NCI-H748 treated with DMSO at 0.1 percent for 48 hours (cell line): ENCODE results near the gene NYNRIN.
"Not testable (repeated sequence)": the region's sequence is repeated elsewhere in the genome, so short reads cannot be mapped to it uniquely, and the experiment has no call there.

Experiments
- DNase-seq: peaks from one replicate; lab custom pipeline; 2025; lab: John Stamatoyannopoulos, UW

Gene NYNRIN

DNA sequence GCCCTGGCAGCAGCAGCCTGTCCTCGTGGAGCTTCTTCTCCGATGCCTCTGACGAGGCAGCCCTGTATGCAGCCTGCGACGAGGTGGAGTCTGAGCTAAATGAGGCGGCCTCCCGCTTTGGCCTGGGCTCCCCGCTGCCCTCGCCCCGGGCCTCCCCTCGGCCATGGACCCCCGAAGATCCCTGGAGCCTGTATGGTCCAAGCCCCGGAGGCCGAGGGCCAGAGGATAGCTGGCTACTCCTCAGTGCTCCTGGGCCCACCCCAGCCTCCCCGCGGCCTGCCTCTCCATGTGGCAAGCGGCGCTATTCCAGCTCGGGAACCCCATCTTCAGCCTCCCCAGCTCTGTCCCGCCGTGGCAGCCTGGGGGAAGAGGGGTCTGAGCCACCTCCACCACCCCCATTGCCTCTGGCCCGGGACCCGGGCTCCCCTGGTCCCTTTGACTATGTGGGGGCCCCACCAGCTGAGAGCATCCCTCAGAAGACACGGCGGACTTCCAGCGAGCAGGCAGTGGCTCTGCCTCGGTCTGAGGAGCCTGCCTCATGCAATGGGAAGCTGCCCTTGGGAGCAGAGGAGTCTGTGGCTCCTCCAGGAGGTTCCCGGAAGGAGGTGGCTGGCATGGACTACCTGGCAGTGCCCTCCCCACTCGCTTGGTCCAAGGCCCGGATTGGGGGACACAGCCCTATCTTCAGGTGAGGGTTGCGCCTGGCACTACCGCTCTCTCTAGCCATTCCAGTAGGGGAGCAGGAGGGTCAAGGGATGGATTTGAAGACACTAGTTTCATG, 28.7 kb upstream of the NYNRIN start:
- no peak for DNase-seq

DNA sequence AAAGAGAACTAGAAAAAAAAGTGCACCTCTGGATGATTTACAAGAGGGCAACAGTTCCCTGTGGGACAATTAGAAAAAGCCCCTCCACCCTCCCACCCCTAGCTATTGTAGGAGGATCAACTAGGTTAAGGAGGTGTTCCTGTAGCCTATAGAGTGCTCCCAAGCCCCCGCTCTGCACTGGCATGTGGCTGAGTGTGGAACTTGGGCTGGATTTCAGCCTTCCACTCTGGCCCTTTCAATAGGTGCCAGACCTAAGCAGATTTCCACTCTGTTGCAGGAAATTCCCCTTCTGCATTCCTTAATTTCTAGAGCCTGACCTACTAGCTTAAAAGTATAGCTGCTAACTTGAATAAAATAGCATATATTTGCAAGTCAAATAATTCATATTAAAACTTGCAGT, 28.1 kb upstream of the NYNRIN start:
- no peak for DNase-seq

DNA sequence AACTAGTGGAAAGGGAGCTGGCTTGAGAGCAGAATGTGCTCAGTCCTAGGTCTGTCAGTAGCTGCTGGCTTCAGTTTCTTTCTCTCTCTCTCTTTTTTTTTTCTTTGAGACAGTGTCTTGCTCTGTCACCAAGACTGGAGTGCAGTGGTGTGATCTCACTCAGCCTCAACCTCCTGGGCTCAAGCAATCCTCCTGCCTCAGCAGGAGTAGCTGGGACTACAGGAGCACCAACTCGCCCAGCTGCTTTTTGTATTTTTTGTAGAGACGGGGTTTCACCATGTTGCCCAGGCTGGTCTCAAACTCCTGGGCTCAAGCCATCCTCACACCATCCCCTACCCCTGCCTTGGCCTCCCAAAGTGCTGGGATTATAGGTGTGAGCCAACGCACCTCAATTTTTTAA, 27.2 kb upstream of the NYNRIN start:
- DNase-seq, result not testable (repeated sequence)

DNA sequence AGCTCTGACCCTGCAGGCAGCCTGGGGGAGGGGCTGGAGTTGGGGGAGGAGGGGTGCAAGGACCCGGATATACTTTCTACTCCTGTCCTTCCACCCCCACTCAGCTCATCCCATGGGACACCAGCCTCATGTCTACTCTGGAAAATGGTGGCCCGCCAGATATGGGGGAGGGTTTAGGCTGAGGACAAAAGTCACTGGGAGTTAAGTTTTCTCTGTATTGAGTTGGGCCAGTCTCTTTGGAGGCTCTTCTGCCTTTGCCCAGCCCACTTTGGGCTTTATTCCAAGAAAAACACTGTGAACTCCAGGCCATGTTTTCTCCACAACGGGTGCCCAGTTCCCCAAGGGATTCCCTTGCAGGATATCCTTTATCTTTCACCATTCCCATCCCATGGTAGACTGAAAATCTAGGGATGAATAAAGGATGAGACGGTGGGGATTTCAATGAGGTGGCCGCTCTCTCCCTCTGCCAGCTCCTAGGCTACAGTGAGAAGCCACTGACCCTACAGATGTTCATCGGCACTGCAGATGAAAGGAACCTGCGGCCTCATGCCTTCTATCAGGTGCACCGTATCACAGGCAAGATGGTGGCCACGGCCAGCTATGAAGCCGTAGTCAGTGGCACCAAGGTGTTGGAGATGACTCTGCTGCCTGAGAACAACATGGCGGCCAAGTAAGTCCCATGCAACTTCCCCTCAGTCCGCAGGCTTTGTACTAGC, 25.9 kb upstream of the NYNRIN start:
- DNase-seq, result no peak

GRCh38 chr14:24376448-24377070, 22.2 kb upstream of the NYNRIN start:
- no peak for DNase-seq

GRCh38 chr14:24377126-24377525, 21.7 kb upstream of the NYNRIN start:
- DNase-seq, result no peak

DNA sequence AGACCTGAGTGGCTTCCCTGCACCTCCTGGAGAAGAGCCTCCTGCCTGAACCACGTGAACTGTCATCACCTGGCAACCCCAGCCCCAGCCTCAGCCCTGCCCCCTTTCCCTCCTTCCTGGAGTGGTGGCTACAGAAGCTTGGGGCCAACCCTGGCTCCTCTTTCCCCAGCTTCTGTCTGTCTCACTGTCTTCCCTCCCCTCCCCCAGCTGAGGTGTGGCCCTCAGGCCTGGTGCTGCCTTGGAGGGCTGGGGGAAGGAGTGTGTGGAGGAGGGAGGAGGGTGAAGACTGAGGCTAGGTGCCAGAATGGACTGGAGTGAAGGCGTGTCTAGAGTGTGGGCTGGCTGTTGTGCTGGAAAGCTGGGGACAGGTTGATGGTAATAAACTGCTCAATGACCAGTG, 21.1 kb upstream of the NYNRIN start:
- no peak for DNase-seq

GRCh38 chr14:24378327-24378726, 20.5 kb upstream of the NYNRIN start:
- no peak for DNase-seq

- no peak for DNase-seq
Measured at GRCh38 chr14:24378981-24379906, 19.6 kb upstream of the NYNRIN start.

DNA sequence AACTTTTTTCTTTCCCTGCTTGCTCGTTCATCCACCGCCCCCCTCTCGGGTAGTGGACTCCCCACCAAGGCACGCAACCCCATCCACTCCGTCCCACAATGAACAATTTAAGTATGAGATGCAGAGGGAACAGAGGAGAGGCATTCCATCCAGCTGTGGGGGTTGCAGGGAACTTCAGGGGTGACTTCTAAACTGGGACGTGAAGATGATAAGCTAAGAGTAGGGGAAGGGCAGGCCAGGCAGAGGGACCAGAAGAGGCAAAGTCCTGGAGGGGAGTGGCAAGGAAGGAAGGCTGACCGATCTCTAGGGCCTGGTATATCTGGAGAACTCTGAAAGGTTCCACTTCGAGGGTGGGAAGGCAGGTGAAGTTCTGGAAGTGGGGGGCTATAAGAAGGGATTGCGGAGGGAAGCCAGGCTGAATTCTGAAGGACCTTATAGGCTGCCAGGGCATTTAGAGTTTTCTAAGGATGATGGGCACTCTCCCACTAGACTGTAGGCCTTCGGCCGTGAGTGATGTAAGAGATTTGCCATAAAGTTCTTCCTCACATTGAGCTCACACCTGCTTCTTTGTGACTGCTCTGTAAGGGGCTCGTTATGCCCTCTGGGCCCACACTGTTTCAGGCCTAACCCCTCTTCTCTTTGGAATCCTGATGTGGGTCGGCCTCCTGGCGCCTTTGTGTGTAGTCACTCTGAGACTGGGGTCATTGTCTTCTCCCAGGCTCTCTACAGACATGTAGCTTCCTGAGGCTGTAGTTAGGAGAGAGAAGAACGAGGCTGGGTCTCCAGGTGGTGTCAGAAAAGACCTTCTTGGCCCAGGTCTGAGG, 18.7 kb upstream of the NYNRIN start:
- no peak for DNase-seq

GRCh38 chr14:24381363-24382063, 17.3 kb upstream of the NYNRIN start:
- DNase-seq, result no peak

- no peak for DNase-seq
Measured at GRCh38 chr14:24382064-24382371, 16.8 kb upstream of the NYNRIN start.

DNA sequence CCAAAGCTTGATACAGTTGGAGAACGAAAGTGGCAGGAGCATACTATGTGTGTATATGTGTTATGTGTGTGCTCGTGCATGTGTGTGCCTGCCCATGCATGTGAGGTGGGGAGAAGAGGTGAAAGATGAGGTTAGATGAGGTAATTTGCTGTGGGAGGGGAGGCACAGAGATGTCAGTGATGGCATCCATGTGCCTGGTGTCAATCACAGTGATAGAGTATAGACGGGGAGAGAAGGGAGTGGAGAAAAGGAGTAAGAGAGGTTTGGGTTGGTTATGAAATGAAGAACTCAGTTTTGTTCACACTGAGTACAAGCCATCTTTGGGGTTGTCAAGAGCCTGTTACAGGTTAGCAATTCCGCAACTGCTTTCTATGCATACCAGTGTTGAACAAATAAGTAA, 14.6 kb upstream of the NYNRIN start:
- no peak for DNase-seq

GRCh38 chr14:24385524-24385923, 13.3 kb upstream of the NYNRIN start:
- no peak for DNase-seq

DNA sequence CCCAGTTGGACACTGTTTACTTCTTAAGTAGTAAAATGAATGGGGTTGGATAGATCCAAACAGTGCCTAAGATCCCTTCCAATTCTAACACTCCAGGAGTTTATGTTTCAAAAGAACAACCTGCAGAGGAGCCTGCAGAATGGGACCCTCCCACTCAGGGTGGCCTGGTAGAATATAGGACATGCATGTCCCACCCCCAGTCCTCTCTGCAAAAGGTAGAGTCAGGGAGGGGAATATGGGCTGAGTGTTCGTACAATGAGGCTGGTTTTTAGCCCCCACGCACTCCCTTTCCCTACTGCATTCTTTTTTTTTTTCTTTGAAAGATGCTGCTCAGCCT, 11.8 kb upstream of the NYNRIN start:
- no peak for DNase-seq

DNA sequence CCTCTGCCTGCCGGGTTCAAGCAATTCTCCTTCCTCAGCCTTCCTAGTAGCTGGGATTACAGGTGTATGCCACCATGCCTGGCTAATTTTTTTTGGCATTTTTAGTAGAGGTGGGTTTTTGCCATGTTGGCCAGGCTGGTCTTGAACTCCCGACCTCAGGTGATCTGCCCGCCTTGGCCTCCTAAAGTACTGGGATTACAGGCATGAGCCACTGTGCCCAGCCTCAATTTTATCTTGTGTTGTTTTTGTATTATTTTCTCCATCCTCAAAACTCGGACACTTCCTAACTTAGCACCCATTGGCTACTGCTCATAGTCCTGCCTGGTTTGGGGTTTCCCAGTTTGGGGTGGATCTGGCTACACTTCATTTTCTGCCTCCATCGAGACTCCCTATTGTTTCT, 11.2 kb upstream of the NYNRIN start:
- DNase-seq, result not testable (repeated sequence)

GRCh38 chr14:24388474-24389179, 10.2 kb upstream of the NYNRIN start:
- DNase-seq, result no peak

- DNase-seq, result no peak
Measured at GRCh38 chr14:24389226-24389848, 9.5 kb upstream of the NYNRIN start.

DNA sequence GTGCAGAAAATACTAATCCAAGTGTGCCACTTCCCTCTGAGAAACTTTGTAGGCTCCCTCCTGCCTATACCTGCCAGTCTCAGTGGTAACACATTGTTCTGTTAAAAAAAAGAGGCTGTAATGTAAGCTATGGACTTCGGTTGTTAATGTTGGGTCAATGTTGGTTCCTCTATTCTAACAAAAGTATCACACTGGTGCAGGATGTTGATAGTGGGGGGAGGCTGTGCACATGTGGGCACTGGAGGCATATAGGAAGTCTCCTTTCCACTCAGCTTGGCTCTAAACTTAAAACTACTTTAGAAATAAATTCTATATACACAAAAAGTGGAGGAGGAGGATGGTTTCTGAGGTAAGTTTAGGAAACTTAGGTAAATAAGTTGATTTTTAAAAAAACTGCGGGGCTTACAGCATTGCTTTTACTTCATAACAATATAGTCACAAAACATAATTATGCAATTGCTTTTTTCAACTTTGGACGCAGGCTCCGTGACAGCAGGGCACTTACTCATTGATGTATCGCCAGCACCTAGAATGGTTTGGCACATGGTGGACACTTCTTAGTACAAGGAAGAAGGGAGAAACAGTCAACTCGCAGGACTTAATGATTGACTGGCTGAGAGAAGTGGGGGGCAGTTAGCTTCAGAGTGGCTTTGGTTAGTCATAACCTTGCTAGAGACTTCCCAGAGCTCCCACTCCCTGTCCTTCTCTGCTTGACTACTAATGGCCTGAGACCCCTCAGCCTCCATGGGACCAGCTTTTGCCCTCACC, 7.9 kb upstream of the NYNRIN start:
- no peak for DNase-seq
